ENCODE data around the gene HBA1. TPM values are rescaled to one million over a fixed set of nuclear protein-coding genes. Genes with fewer than 3 reads are reported as not detected.

HBA1 gene
- total RNA-seq, 3 donors from 2014 or later (not counting 1 experiment from before 2014, with no cell fraction given) = 16.9 TPM; not detected in 2

DNA sequence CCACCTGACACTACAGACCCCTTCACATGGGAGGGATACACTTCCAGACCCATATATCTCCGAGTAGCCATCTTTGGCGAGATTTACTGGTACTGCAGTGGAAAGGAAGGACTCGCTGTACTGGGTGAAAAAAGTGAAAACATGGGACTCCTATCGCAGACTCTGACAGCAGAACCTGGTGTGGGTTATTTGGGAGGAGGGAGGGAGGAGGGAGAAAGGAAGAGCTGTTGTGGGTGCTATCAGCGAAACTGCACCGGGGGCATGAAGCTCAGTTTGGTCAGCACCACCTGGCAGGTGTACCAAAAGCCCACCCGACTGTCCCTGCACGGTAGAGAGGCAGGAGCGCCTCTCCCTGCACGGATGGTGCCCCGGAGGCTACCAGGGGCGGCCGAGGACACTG is 8.7 kb downstream of the HBA1 start:
- ATAC-seq = no peak
- no peak for DNase-seq

DNA sequence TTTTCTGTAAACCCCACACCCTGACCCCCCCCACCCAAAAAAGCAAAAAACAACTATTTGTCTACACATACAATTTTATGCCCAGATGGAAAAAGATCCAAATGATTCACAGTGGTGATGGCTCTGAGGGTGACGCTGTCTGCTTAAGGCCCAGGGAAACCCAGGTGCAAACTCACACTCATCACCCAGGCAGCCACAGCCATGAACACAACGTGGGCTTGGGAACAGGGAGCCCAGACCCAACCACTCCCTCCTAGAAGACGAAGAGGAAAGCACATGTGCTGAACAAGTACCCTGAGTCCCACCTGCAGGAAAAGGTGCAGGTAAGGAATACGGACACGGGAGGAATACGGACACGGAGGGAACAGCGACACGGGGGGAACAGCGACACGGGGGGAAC is 9.2 kb downstream of the HBA1 start:
- Histone ChIP-seq H3K4me3 (ENCODE audit: low read length) (no peak overlapping the region), H3K9me3 (ENCODE audit: control insufficient read depth, insufficient read depth, low read length) (no peaks in the 10 kb centered on the region), H3K27me3 (ENCODE audit: control insufficient read depth, insufficient read depth, low read length) (no peaks in the 10 kb centered on the region), H3K36me3 (ENCODE audit: control insufficient read depth, insufficient read depth, low read length) (peaks cover 25% of the 10 kb centered on the region), H3K27ac (ENCODE audit: low read length) (no peak overlapping the region), H3K4me1 (ENCODE audit: control insufficient read depth, insufficient read depth, low read length) (peaks cover 11% of the 10 kb centered on the region)
- ATAC-seq = no peak
- no peak overlapping the region for H3K27ac Mint-ChIP-seq
- TF ChIP-seq, protein P1, sequence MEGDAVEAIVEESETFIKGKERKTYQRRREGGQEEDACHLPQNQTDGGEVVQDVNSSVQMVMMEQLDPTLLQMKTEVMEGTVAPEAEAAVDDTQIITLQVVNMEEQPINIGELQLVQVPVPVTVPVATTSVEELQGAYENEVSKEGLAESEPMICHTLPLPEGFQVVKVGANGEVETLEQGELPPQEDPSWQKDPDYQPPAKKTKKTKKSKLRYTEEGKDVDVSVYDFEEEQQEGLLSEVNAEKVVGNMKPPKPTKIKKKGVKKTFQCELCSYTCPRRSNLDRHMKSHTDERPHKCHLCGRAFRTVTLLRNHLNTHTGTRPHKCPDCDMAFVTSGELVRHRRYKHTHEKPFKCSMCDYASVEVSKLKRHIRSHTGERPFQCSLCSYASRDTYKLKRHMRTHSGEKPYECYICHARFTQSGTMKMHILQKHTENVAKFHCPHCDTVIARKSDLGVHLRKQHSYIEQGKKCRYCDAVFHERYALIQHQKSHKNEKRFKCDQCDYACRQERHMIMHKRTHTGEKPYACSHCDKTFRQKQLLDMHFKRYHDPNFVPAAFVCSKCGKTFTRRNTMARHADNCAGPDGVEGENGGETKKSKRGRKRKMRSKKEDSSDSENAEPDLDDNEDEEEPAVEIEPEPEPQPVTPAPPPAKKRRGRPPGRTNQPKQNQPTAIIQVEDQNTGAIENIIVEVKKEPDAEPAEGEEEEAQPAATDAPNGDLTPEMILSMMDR (IDR thresholded peaks at IDR 0.05) = no peak
- 94% methylated on average over 7 of the region's 11 CpGs for WGBS (ENCODE audit: insufficient coverage)
- no peaks in the 10 kb centered on the region for H3K4me1 Mint-ChIP-seq
- H3K4me3 Mint-ChIP-seq = no peak overlapping the region
- DNase-seq = no peak
- intact Hi-C loops (cut with micrococcal nuclease) = no loop called here
- H3K9me3 Mint-ChIP-seq = no peaks in the 10 kb centered on the region
- no peaks in the 10 kb centered on the region for H3K36me3 Mint-ChIP-seq
- no peaks in the 10 kb centered on the region for H3K27me3 Mint-ChIP-seq (ENCODE audit: low read depth in 2 of 2)

More for the DNA sequence above, 8.7 kb downstream of the HBA1 start:
- no peak overlapping the region for H3K4me3 ChIP-seq (ENCODE audit: low read length)
- H3K27ac Mint-ChIP-seq = no peak overlapping the region
- TF ChIP-seq, protein P1 (IDR thresholded peaks at IDR 0.05) = no peak
- no peaks in the 10 kb centered on the region for H3K36me3 Mint-ChIP-seq
- H3K27ac ChIP-seq (ENCODE audit: low read length) = no peak overlapping the region
- H3K27me3 Mint-ChIP-seq (ENCODE audit: low read depth in 2 of 2) = no peaks in the 10 kb centered on the region
- H3K4me3 Mint-ChIP-seq = no peak overlapping the region
- intact Hi-C loops (cut with micrococcal nuclease) = no loop called here
- H3K9me3 ChIP-seq (ENCODE audit: control insufficient read depth, insufficient read depth, low read length) = no peaks in the 10 kb centered on the region
- no peaks in the 10 kb centered on the region for H3K4me1 Mint-ChIP-seq
- H3K4me1 ChIP-seq (ENCODE audit: control insufficient read depth, insufficient read depth, low read length) = peaks cover 15% of the 10 kb centered on the region
- no peaks in the 10 kb centered on the region for H3K27me3 ChIP-seq (ENCODE audit: control insufficient read depth, insufficient read depth, low read length)
- no peaks in the 10 kb centered on the region for H3K9me3 Mint-ChIP-seq
- 94% methylated on average over 13 of the region's 13 CpGs for WGBS (ENCODE audit: insufficient coverage)
- H3K36me3 ChIP-seq (ENCODE audit: control insufficient read depth, insufficient read depth, low read length) = peaks cover 25% of the 10 kb centered on the region

DNA sequence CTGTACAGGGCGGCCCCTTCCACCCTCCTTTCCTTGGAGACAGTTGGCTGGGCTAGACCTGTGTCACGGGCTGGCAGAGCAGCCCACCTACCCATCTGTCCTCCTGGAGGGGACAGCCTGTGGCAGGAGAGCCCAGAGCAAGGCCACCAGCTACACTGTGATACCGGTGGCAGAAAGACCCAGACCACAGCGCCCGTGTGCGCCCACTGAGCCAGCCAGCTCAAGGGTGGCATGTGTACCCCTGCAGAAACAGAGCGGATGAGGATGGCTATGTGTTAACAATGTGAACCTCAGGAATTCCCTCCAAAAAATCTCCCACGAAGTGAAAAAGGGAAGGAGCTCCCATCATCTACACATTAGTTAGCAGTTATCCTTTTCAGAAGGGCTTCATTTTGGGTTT is 10.8 kb downstream of the HBA1 start:
- Histone ChIP-seq H3K4me1 (ENCODE audit: control insufficient read depth, insufficient read depth, low read length) (no peaks in the 10 kb centered on the region), H3K27ac (ENCODE audit: low read length) (no peak overlapping the region), H3K36me3 (ENCODE audit: control insufficient read depth, insufficient read depth, low read length) (peaks cover 38% of the 10 kb centered on the region), H3K4me3 (ENCODE audit: low read length) (no peak overlapping the region), H3K9me3 (ENCODE audit: control insufficient read depth, insufficient read depth, low read length) (no peaks in the 10 kb centered on the region), H3K27me3 (ENCODE audit: control insufficient read depth, insufficient read depth, low read length) (no peaks in the 10 kb centered on the region)
- TF ChIP-seq, protein P1 (IDR thresholded peaks at IDR 0.05) = no peak
- Mint-ChIP-seq H3K27me3 (ENCODE audit: low read depth in 2 of 2) (no peaks in the 10 kb centered on the region), H3K4me3 (no peak overlapping the region), H3K9me3 (no peaks in the 10 kb centered on the region), H3K4me1 (peaks cover 0 to 5% of the 10 kb centered on the region in 2 donors), H3K36me3 (no peaks in the 10 kb centered on the region), H3K27ac (no peak overlapping the region)
- intact Hi-C loops (cut with micrococcal nuclease) = no loop called here
- DNase-seq (no peak), ATAC-seq (no peak)
- WGBS (ENCODE audit: insufficient coverage) = 96% methylated on average over 7 of the region's 8 CpGs

DNA sequence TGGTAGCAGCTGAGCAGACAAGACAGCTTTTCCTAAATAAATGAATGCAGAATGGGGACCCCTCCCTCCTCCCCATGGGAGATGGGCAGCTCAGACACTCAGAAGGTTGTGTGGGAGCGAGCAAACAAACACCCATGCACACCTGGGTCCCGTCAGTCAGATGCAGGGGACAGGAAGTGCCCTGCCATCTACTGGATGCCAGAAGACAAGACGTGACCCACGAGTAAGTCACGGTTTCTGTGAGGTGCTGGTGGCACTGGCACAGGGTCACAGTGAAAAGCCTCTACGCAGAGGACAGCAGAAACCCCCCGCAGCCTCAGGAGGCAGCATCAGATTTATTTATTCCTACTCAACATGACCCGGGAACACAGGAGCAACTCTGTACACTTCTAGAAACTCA is 12.2 kb downstream of the HBA1 start:
- H3K4me3 ChIP-seq (ENCODE audit: low read length) = no peak overlapping the region
- intact Hi-C loops (cut with micrococcal nuclease) = no loop called here
- Mint-ChIP-seq H3K4me1 (peaks cover 0 to 5% of the 10 kb centered on the region in 2 donors), H3K27me3 (ENCODE audit: low read depth in 2 of 2) (no peaks in the 10 kb centered on the region), H3K4me3 (no peak overlapping the region), H3K36me3 (no peaks in the 10 kb centered on the region), H3K27ac (peak overlapping the region; percentile 49 to 59), H3K9me3 (no peaks in the 10 kb centered on the region)
- TF ChIP-seq, protein P1 (IDR thresholded peaks at IDR 0.05) = peak; percentile 17
- H3K36me3 ChIP-seq (ENCODE audit: control insufficient read depth, insufficient read depth, low read length) = peaks cover 46% of the 10 kb centered on the region
- peak in 1 of 2 donors; percentile 56 for DNase-seq
- H3K27me3 ChIP-seq (ENCODE audit: control insufficient read depth, insufficient read depth, low read length) = no peaks in the 10 kb centered on the region
- H3K9me3 ChIP-seq (ENCODE audit: control insufficient read depth, insufficient read depth, low read length) = no peaks in the 10 kb centered on the region
- WGBS (ENCODE audit: insufficient coverage) = 63% methylated on average over 8 of the region's 8 CpGs
- ATAC-seq = peak in 2 of 3 donors; percentile 57 to 67
- no peaks in the 10 kb centered on the region for H3K4me1 ChIP-seq (ENCODE audit: control insufficient read depth, insufficient read depth, low read length)
- H3K27ac ChIP-seq (ENCODE audit: low read length) = no peak overlapping the region
